Measurements from ENCODE around the gene ADGRA3.

GRCh38 chr4:22546299-22546698, 30.4 kb upstream of the ADGRA3 start:
- TF ChIP-seq MAX (IDR thresholded peaks at IDR 0.05): no peak
- no peak for TF ChIP-seq TAF1 (IDR thresholded peaks at IDR 0.05; ENCODE audit: low read depth)
- TF ChIP-seq YY1 (IDR thresholded peaks at IDR 0.05; ENCODE audit: low read depth): no peak
- TF ChIP-seq TCF12 (IDR thresholded peaks at IDR 0.05; ENCODE audit: low read depth): no peak
- TF ChIP-seq EGR1 (IDR thresholded peaks at IDR 0.05): no peak
- no peak for TF ChIP-seq CREB1 (IDR thresholded peaks at IDR 0.05; ENCODE audit: low read depth)
- TF ChIP-seq EP300 (IDR thresholded peaks at IDR 0.05; ENCODE audit: borderline replicate concordance): no peak
- TF ChIP-seq NFIC (IDR thresholded peaks at IDR 0.05): no peak
- TF ChIP-seq REST (IDR thresholded peaks at IDR 0.05; ENCODE audit: low read depth): no peak

Data from Ishikawa (cell line).